KOPT-K1 (cell line): Measurements from ENCODE around the gene XYLT1.
A peak's percentile ranks its signal among the peaks of the same experiment; 100 is the strongest.
"Not testable (repeated sequence)": the region's sequence is repeated elsewhere in the genome, so short reads cannot be mapped to it uniquely, and the experiment has no call there.

Experiments
- H3K27ac ChIP-seq: fragments of 200-600 bp; sonication (generic); 2 replicates; pipeline ENCODE4 v1.5.1; 2016; ENCODE audit warnings: antibody characterized with exemption, mild to moderate bottlenecking, low read depth, low read length; ENCODE audit not compliant: poor library complexity, severe bottlenecking
- H3K36me3 ChIP-seq: fragments of 200-600 bp; sonication (generic); 2 replicates; pipeline ENCODE4 v1.5.1; 2017; ENCODE audit warnings: antibody characterized with exemption, mild to moderate bottlenecking, low read length, moderate library complexity; ENCODE audit not compliant: insufficient read depth
- H3K9me3 ChIP-seq: fragments of 200-600 bp; sonication (generic); 2 replicates; pipeline ENCODE4 v1.5.1; 2017; ENCODE audit warnings: antibody characterized with exemption, low read length, mild to moderate bottlenecking; ENCODE audit not compliant: insufficient read depth, poor library complexity, severe bottlenecking

The XYLT1 gene

DNA sequence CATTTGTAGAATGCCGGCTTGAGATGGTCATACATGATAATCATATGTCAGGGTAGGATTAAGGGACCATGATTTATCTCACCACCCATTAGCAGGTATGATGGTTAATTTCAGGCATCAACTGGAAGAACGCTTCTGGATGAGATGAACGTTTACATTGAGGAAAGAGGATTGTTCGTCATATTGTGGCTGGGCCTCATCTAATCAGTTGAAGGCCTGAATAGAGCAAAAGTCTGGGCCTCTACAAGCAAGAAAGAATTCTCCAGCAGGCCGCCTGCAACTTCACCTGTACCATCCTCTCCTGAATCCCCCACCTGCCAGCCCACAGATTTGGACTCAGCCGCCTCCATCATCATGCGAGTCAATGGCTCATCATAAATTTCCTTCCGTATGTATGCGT, 30.6 kb upstream of the XYLT1 start:
- no peak overlapping the region for H3K27ac ChIP-seq

DNA sequence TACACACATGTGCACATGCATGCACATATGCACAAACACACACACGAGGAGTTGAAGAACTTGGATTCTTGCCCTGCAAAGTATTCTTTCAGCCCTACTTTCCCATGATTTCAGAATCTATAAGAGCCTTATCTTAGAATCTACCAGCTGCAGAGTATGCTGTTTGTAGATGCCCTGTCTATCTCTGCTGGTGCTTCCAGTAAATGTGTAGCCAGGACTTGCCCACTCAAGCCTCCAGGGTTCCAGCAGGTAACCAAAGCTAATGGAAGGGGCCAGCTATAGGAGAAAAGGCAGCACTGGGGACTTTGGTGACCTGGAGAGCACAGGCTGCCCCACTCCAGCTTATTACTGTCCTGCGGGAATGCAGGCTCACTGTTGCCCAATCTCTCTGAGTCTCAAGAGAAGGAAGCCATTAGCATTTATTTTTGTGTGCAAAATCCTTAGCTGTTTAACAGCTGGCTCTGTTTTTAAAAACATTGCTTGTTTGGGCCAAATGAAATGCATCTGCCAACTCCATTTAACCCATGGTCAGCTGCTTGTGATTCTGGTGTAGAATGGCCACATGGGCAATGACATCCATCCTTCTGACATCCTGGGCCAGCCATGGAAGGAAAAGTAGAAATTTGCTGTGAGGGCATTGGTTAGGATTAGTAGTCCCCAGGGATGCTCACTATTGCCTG, 28.6 kb upstream of the XYLT1 start:
- H3K9me3 ChIP-seq, result no peaks in the 10 kb centered on the region
- H3K36me3 ChIP-seq, result no peaks in the 10 kb centered on the region

More for the DNA sequence above, 30.6 kb upstream of the XYLT1 start:
- Histone ChIP-seq H3K36me3 (no peaks in the 10 kb centered on the region), H3K9me3 (no peaks in the 10 kb centered on the region)

DNA sequence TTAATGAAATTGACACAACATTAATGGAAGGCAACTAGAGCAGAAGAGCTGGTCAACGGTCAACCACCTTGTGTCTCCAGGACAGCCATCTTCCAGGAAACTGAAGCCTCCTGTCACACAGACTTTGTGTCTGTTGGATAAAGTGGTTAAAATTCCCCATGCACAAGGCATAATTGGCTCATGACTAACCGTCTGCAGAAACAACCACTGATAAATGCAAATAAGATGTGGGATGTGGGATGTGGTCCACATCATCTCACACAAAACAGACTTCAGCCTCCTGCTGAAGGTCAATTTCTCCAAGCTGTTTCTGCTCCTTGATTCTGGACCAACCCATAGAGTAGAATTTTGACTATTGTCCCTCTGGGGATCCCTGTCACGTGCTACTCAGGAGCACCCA, 26.9 kb upstream of the XYLT1 start:
- Histone ChIP-seq H3K9me3 (no peaks in the 10 kb centered on the region), H3K36me3 (no peaks in the 10 kb centered on the region), H3K27ac (no peak overlapping the region)

More for the DNA sequence above, 28.6 kb upstream of the XYLT1 start:
- no peak overlapping the region for H3K27ac ChIP-seq

DNA sequence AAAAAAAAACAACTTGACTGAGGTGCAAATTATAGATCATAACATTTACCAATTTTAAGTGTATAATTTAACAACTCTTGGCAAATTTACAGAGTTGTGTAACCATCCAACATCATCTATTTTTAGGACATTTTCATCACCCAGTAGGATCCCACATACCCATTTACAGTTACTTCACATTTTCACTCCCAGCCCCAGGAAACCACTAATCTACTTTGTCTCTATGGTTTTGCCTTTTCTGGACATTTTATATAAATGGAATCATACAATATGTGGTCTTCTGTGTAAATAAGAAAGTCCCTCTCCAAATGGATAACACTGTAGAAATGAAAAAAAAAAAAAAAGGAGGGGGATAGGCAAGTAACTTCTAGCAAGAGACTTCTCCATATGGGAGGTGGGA, 26.1 kb upstream of the XYLT1 start:
- no peak overlapping the region for H3K27ac ChIP-seq
- H3K9me3 ChIP-seq, result no peaks in the 10 kb centered on the region

DNA sequence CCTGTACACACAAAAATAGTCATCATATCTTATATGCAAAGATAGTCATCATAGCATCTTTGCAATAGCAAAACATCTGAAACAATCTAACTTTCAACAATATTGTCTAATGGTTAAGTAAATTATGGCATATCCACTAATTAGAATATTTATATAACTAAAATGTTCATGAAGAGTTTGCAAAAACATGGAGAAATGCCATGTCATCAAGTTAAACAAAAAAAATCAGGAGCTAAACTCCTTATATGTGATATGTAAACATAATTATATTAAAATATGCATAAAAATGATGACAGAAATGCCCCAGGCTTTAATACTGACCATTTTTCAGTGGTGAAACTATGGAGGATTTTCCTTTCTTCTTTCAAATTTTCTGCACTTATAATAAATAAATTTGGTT, 22.3 kb upstream of the XYLT1 start:
- Histone ChIP-seq H3K27ac (no peak overlapping the region), H3K36me3 (no peaks in the 10 kb centered on the region), H3K9me3 (no peaks in the 10 kb centered on the region)

More for the DNA sequence above, 26.1 kb upstream of the XYLT1 start:
- no peaks in the 10 kb centered on the region for H3K36me3 ChIP-seq

DNA sequence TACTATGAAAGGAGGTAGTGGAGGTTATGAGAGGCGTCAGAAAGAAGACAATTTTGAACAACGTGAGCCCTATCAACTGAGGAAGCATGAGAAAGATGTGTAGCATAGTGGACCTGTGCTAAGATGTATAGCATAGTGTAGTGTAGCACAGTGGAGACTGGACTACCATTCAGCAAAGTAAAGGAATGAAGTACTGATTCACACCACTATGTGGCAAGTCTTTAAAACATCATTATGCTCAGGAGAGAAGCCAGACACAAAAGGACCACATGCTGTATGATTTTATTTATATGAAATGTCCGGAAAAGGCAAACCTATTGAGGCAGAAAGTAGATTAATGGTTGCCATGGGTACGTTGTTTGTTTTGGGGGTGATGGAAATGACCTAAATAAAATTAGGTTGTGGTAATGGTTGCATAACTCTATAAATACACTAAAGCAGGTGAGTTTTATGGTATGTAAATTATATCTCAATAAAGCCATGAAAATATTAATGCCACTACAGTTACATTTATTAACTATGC, 20.4 kb upstream of the XYLT1 start:
- H3K36me3 ChIP-seq, result no peaks in the 10 kb centered on the region

DNA sequence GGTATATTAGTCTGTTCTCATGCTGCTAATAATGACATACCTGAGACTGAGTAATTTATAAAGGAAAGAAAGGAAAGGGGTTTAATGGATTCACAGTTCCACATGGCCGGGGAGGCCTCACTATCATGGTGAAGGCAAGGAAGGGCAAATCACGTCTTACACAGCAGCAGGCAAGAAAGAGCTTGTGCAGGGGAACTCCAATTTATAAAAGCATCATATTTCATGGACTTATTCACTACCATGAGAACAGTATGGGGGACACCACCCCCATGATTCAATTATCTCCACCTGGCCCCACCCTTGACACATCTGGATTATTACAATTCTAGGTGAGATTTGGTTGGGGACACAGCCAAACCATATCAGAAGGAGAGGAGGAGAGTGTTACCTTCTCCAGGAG, 17.7 kb upstream of the XYLT1 start:
- no peak overlapping the region for H3K27ac ChIP-seq
- H3K9me3 ChIP-seq, result no peaks in the 10 kb centered on the region
- no peaks in the 10 kb centered on the region for H3K36me3 ChIP-seq

More for the DNA sequence above, 20.4 kb upstream of the XYLT1 start:
- no peaks in the 10 kb centered on the region for H3K9me3 ChIP-seq
- H3K27ac ChIP-seq, result no peak overlapping the region

DNA sequence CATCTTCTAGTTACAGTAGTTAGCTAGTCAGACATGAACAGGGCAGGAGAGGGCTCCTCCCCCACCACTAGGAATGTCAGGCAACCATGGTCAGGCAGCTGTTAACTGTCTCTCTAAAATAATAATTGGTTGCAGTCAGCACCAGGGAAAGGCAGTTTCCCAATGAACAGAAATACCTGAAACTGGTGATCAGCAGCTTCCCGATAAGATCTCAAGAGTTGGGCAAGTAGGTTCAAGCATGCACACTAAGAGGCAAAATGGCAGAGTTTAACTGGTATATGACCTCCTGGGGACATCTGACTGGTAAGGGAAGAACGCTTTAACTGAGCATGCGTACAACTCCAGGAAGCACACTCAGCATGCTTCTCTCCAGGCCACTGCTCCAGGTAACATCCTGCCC, 12.6 kb upstream of the XYLT1 start:
- Histone ChIP-seq H3K36me3 (no peaks in the 10 kb centered on the region), H3K27ac (no peak overlapping the region), H3K9me3 (no peaks in the 10 kb centered on the region)

DNA sequence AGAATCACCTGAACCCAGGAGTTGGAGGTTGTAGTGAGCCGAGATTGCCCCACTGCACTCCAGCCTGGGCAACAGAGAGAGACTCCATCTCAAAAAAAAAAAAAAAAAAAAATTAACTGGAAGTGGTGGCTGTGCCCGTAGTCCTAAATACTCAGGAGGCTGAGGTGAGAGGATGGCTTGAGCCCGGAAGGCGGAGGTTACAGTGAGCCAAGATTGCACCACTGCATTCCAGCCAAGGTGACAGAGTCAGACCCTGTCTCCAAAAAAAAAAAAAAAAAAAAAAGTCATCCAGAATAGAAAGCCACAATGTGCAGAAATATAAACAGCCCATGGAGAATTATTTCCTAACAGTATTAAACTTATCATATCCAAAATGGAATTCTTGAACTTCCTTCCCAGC, 11.6 kb upstream of the XYLT1 start:
- H3K9me3 ChIP-seq, H3K36me3 ChIP-seq, H3K27ac ChIP-seq: not testable (repeated sequence)

DNA sequence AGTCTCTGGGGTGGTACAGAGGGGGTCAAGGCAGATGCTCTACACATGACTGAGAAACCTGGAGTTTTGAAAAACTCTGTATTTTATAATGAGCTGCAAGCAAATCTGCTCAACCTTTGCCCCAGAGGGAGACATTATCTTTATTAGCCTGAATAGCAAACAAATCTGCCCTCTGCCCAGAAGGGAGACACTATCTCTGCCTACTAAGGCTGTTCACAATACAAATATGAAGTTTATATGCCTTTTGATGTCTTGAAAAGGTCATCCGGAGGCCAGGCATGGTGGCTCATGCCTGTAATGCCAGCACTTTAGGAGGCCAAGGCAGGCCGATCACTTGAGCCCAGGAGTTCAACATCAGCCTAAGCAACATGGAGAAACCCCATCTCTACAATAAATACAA, 11.0 kb upstream of the XYLT1 start:
- Histone ChIP-seq H3K9me3 (no peaks in the 10 kb centered on the region), H3K36me3 (no peaks in the 10 kb centered on the region), H3K27ac (no peak overlapping the region)

DNA sequence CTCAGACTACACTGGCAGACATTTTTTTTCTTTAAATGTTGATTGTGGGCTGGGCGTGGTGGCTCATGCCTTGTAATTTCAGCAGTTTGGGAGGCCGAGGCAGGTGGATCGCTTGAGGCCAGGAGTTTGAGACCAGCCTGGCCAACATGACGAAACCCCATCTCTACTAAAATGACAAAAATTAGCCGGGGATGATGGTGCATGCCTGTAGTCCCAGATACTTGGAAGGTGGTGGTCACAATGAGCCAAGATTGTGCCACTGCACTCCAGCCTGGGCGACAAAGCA, 6.4 kb upstream of the XYLT1 start:
- H3K9me3 ChIP-seq, H3K36me3 ChIP-seq, H3K27ac ChIP-seq: not testable (repeated sequence)

DNA sequence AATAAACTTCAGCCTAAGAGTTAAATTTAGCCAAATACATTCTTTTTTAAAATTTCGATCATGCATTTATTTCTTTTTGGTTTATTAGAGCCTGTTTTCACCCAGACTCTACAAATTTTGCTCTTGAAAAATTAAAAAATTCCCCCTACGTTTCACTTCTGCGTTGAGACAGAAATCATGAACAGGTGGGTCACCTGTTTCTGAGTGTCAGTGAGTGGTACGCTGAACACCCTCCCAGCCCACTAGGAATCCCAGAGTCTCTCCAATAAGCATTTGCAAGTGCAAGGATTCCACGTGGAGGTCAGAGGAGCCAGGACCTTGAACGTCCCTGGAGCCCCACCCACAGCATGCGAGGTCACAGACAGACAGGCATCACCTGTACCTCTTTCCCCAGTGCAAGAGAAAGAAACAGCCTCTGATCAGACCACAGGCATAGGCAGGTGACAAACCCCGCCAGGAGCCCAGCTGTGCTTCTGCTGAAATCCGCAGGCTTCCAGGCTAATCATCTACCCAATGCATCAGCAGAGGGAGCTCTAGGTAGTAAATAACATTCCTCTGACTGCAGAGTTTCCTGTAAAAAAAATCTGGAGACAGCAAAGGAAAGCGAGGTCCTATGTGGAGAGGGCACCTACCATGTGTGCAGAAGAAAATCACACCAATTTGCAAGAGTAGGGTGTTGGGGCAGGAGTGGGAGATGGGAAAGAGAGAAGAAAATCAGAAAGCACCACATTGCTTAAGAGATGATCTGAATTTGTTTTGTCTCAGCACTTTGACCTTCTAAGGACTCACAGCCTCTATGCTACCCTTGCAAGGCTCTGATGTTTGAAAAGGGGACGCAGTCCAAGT, 5.9 kb upstream of the XYLT1 start:
- Histone ChIP-seq H3K36me3 (no peaks in the 10 kb centered on the region), H3K27ac (no peak overlapping the region), H3K9me3 (no peaks in the 10 kb centered on the region)

DNA sequence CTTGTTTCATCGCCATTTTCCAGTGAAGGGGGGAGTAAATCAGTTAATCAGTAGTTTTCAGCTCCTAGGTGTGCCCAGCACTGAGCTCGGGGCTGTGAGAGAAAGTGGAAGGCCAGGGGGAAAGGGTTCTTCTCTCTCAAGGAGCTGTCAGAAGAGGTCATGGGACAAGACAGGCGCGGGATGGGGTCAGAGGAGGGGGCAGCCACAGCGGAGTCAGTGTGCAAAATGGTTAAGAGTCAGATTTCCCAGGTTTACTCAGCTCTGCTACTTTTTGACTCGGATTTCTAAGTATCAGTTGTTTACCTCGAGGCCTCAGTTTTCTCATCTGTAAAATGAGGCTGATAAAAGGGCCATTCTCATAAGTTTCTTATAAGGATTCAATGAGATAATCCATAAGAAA, 4.3 kb upstream of the XYLT1 start:
- Histone ChIP-seq H3K27ac (no peak overlapping the region), H3K36me3 (no peaks in the 10 kb centered on the region), H3K9me3 (no peaks in the 10 kb centered on the region)

DNA sequence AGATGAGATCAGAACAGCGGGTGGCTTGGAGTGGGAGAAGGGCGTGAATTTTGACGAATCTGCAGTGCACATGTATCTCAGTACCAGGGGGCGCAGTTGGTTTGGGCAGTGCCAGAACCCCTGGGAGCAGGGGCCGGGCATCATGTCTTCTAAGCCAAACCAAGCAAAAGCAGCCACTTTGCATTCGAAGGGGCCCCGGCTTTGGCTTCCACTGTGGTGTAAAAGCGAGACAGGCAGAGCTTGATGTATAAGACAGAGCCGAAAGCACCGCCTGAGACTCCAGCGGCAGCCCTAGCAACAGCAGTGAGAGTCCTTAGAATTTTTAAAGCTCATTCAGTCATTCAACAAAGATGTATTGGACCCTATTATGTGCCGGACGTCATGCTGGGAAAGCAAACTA, 3.8 kb upstream of the XYLT1 start:
- H3K9me3 ChIP-seq, result no peaks in the 10 kb centered on the region
- H3K36me3 ChIP-seq, result no peaks in the 10 kb centered on the region
- peak overlapping the region; percentile 13 for H3K27ac ChIP-seq

DNA sequence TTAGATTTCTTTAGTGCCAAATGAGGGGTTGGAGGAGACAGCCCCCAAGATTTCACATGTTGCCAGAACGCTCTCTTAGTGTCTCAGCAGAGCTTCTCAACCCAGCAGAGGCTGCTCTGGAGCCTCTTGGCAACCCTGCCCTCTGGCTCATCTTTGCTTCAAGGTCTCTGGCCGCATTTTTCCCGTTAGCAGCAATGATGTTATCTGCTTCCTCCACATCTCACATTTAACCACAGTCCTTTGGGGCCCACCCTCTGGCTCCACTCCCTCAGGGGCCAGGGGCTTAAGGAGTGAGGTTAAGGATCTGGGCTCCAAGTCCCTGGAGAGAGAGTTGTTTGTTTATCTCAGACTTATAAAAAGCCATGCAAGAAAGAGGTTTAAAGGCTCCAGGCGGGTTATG, 3.3 kb upstream of the XYLT1 start:
- Histone ChIP-seq H3K36me3 (no peaks in the 10 kb centered on the region), H3K27ac (peak overlapping the region; percentile 38), H3K9me3 (no peaks in the 10 kb centered on the region)
